Measurements from ENCODE around the gene RAP1A. TPM values are rescaled to one million over a fixed set of nuclear protein-coding genes. Genes with fewer than 3 reads are reported as not detected.

Gene RAP1A
- polyA plus RNA-seq, 1 donor (not counting 4 experiments of a cell fraction or from before 2014, with no cell fraction given) = 70.3 TPM

GRCh38 chr1:111705841-111706240, 86.3 kb downstream of the RAP1A start:
- FAIRE-seq (no peak), DNase-seq (ENCODE audit: low read depth, low spot score) (no peak)
- dilution Hi-C loops (cut with MboI; ENCODE audit: extremely low pct_ligation_motif_present, low sequenced_read_pairs) = no loop called here
- Histone ChIP-seq H3K9me1 (ENCODE audit: control insufficient read depth, extremely low read depth, insufficient read depth, low read length) (no peaks in the 10 kb centered on the region), H3K36me3 (ENCODE audit: control insufficient read depth in 2 of 2, extremely low read depth in 1 of 2, insufficient read depth in 2 of 2, low read length in 2 of 2) (peaks cover 2 to 5% of the 10 kb centered on the region in 2 experiments), H3K4me1 (ENCODE audit: control insufficient read depth, extremely low read depth, insufficient read depth, low read length) (peaks cover 13% of the 10 kb centered on the region), H3K4me3 (ENCODE audit: control insufficient read depth in 2 of 3, extremely low read depth in 1 of 3, insufficient read depth in 2 of 3, low read depth in 1 of 3, low read length in 3 of 3) (no peak overlapping the region), H3K9ac (ENCODE audit: control insufficient read depth, extremely low read depth, insufficient read depth, low read length) (no peak overlapping the region), H3K4me2 (ENCODE audit: control insufficient read depth, extremely low read depth, insufficient read depth, low read depth, low read length) (no peak overlapping the region), H3K79me2 (ENCODE audit: control insufficient read depth, insufficient read depth, low read length) (no peaks in the 10 kb centered on the region), H4K20me1 (ENCODE audit: control insufficient read depth, extremely low read depth, insufficient read depth, low read length) (no peaks in the 10 kb centered on the region), H3K27me3 (ENCODE audit: control insufficient read depth, extremely low read depth, insufficient read depth, low read length) (no peaks in the 10 kb centered on the region), H3K9me3 (ENCODE audit: control insufficient read depth, low read depth, low read length) (no peaks in the 10 kb centered on the region), H2AFZ (ENCODE audit: control insufficient read depth, low read length) (no peak overlapping the region), H3K27ac (ENCODE audit: control insufficient read depth, insufficient read depth, low read length) (no peak overlapping the region)
- no peak for TF ChIP-seq CTCF (optimal IDR thresholded peaks at IDR 0.05 in 1 of 3, IDR thresholded peaks at IDR 0.05 in 1 of 3, conservative IDR thresholded peaks at IDR 0.05 in 1 of 3; ENCODE audit: extremely low read depth in 1 of 3, insufficient read depth in 2 of 3, low read length in 3 of 3)
- TF ChIP-seq EZH2 (IDR thresholded peaks at IDR 0.05; ENCODE audit: low read length) = no peak

- peaks cover 0 to 5% of the 10 kb centered on the region in 2 experiments for H3K36me3 ChIP-seq (ENCODE audit: control insufficient read depth in 2 of 2, extremely low read depth in 1 of 2, insufficient read depth in 2 of 2, low read length in 2 of 2)
- H4K20me1 ChIP-seq (ENCODE audit: control insufficient read depth, extremely low read depth, insufficient read depth, low read length) = no peaks in the 10 kb centered on the region
- no peak overlapping the region for H3K4me3 ChIP-seq (ENCODE audit: control insufficient read depth in 2 of 3, extremely low read depth in 1 of 3, insufficient read depth in 2 of 3, low read depth in 1 of 3, low read length in 3 of 3)
- no peaks in the 10 kb centered on the region for H3K9me1 ChIP-seq (ENCODE audit: control insufficient read depth, extremely low read depth, insufficient read depth, low read length)
- DNase-seq (ENCODE audit: low read depth, low spot score) = no peak
- H3K9me3 ChIP-seq (ENCODE audit: control insufficient read depth, low read depth, low read length) = no peaks in the 10 kb centered on the region
- no peaks in the 10 kb centered on the region for H3K27me3 ChIP-seq (ENCODE audit: control insufficient read depth, extremely low read depth, insufficient read depth, low read length)
- peaks cover 13% of the 10 kb centered on the region for H3K4me1 ChIP-seq (ENCODE audit: control insufficient read depth, extremely low read depth, insufficient read depth, low read length)
- TF ChIP-seq CTCF (optimal IDR thresholded peaks at IDR 0.05 in 1 of 3, IDR thresholded peaks at IDR 0.05 in 1 of 3, conservative IDR thresholded peaks at IDR 0.05 in 1 of 3; ENCODE audit: extremely low read depth in 1 of 3, insufficient read depth in 2 of 3, low read length in 3 of 3) = no peak
- TF ChIP-seq EZH2 (IDR thresholded peaks at IDR 0.05; ENCODE audit: low read length) = no peak
- dilution Hi-C loops (cut with MboI; ENCODE audit: extremely low pct_ligation_motif_present, low sequenced_read_pairs) = no loop called here
- no peak for FAIRE-seq
- H3K9ac ChIP-seq (ENCODE audit: control insufficient read depth, extremely low read depth, insufficient read depth, low read length) = no peak overlapping the region
- no peak overlapping the region for H3K4me2 ChIP-seq (ENCODE audit: control insufficient read depth, extremely low read depth, insufficient read depth, low read depth, low read length)
- H3K79me2 ChIP-seq (ENCODE audit: control insufficient read depth, insufficient read depth, low read length) = no peaks in the 10 kb centered on the region
- H2AFZ ChIP-seq (ENCODE audit: control insufficient read depth, low read length) = no peak overlapping the region
- H3K27ac ChIP-seq (ENCODE audit: control insufficient read depth, insufficient read depth, low read length) = no peak overlapping the region
Observed at GRCh38 chr1:111706921-111707320, 87.3 kb downstream of the RAP1A start.
